AG10803 (cell line): Measurements from ENCODE around the gene PDXK.

Experiments
- DNase-seq: peaks from one replicate; pipeline ENCODE4 v3.0.0; 2010; ENCODE audit warnings: low read depth
- H3K4me3 ChIP-seq: 2 replicates; pipeline ENCODE4 v1.5.1; 2011; ENCODE audit warnings: mild to moderate bottlenecking, low read length, control low read depth
- TF ChIP-seq, protein P1 (sequence below): conservative IDR thresholded peaks from 2 replicates; pipeline ENCODE4 v1.5.1; 2011; ENCODE audit warnings: mild to moderate bottlenecking, low read length, control low read depth, inconsistent platforms

Gene PDXK

DNA sequence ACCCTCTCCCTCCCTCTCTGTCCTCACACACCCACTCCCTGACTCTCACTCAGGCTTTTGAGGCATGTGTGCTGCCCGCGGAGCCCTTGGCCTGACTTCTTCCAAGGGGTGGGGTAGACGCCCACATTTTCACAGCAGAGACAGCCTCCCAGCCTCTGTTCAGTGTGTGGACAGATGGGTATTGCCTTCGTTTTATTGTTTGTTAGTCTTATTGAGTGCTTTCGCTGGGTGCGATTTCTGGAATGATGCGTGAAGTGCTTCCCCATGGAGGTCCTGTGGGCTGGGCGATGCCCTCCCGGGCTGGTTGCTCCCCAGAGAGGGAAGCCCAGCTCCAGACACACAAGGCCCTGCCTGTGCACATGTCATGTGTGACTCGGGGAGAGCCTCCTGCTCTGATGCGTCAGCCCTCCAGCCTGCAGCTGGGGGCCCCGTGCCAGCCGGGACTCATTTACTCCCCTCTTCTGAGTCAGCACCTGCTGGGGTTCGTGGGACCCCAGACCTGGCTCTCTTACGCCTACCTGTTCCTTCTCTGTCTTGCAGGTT lies 14.7 kb downstream of the PDXK start:
- TF ChIP-seq, protein P1, sequence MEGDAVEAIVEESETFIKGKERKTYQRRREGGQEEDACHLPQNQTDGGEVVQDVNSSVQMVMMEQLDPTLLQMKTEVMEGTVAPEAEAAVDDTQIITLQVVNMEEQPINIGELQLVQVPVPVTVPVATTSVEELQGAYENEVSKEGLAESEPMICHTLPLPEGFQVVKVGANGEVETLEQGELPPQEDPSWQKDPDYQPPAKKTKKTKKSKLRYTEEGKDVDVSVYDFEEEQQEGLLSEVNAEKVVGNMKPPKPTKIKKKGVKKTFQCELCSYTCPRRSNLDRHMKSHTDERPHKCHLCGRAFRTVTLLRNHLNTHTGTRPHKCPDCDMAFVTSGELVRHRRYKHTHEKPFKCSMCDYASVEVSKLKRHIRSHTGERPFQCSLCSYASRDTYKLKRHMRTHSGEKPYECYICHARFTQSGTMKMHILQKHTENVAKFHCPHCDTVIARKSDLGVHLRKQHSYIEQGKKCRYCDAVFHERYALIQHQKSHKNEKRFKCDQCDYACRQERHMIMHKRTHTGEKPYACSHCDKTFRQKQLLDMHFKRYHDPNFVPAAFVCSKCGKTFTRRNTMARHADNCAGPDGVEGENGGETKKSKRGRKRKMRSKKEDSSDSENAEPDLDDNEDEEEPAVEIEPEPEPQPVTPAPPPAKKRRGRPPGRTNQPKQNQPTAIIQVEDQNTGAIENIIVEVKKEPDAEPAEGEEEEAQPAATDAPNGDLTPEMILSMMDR, result no peak
- DNase-seq, result peak; percentile 68
- H3K4me3 ChIP-seq, result no peak overlapping the region

DNA sequence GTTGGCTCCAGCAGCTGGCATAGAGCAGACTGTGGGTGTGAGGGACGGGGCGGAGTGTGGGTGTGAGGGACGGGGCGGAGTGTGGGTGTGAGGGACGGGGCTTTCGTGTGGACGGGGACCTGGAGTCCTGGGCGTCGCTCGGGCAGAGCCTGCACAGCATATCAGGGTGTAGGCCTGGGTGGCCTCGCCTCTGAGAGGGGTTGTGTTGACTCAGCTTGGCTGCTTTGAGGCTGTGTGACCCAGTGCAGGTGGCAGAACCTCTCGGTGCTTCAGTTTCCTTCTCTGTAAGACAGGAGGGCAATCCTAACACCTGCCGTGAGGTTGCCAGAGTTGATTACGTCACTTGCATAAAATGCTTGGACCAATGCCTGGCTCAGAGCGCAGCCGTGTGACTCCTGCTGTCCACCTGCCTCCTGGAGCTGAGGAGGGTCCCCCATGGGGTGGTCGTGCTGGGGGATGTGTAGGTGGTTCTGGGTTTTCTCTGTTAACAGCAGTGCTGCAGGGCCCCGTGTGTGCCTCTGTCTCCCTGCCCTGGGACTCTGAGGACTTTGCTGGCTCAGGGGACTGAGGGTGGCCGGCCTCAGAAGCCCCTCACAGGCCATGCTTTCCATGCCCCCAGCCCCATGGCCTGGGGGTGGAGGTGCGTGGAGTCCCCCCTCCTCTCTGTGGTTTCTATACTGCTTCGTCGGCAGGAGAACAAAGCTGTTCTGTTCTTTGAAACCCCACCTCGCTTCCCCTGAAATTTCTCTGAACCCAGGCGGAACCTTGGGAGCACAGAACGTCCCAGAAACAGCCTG lies 15.4 kb downstream of the PDXK start:
- no peak overlapping the region for H3K4me3 ChIP-seq
- TF ChIP-seq, protein P1, result no peak
- no peak for DNase-seq

DNA sequence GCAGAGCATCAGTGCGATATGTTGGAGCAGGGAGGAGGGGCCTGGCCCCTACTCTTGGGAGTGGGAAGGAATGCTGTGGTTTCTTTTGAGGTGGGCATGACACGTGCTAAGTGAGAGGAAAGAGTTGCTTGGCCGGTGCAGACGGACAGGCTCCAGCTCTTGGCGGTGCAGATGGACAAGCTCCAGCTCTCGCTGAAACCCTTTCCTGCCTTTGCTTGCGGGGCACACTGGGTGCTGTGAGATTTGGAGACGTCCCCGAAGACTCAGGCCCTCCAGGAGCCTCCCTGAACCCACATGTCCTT lies 15.9 kb downstream of the PDXK start:
- TF ChIP-seq, protein P1, result no peak
- H3K4me3 ChIP-seq, result no peak overlapping the region
- DNase-seq, result peak; percentile 29

DNA sequence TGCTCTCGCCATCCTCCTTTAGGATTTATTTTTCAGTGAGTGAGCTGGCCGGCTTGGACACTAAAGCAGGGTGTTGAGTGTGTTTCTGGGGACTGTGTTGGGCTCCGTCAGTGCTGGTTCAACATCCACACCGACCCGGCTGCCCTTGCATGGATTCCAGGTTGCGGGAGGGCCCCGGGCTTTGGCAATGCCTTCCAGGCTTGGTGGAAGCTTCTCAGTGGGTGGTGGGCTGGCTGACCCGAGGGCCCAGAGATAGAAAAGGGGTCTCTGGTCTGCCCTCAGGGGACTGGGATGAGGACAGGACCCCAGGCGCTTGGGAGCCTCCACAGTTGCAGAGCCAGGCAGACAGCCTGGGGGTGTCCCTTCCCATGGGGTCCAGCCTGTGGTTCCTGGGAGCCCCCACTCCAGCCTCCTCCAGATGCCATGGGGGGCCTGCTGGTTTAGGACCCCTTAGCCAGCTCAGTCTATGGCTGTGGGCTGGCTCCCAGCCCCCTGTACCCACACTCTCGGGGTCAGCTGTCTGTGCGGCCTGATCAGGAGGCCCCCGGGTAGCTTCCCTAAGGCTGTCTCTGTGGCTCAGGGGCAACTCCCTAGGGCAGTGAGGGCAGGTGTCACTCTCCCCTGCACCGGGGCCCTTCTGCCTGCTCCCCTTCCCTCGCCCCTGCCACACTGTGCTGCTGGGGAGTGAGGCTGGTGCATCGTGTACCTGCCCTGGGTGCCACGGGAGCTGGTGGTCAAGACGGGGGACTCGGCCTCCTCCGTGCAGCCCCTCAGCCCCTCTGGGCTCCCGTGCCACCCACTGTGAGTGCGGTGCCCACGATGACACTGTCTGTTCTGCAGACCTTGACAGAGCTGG lies 16.5 kb downstream of the PDXK start:
- TF ChIP-seq, protein P1, result no peak
- no peak overlapping the region for H3K4me3 ChIP-seq
- no peak for DNase-seq

DNA sequence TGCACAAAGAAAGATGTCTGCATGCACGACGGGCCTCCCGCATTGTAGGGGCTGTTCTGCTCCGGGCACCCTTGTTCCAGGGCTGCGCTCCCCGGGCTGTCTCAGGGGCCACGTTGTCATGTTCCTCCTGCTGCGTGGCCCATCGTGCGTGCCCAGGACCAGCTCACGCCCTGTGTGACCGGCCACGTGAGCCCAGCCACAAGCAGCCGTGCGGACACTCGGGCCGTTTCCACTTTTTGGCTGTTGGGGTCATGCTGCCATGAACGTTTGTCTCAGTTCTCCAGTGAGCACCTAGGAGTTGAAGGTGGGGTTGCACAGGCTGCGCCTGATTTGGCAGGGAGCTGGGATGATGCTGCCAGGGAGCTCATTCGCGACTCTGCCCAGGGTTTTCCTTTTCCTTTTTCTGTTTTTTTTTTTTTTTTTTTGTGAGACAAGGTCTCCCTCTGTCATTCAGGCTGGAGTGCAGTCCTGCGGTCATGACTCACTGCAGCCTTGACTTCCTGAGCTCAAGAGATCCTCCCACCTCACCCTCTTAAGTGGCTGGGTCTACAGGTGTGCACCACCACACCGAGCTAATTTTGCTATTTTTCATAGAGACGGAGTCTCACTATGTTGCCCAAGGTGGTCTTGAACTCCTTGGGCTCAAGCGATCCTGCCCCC lies 17.4 kb downstream of the PDXK start:
- DNase-seq, result no peak
- TF ChIP-seq, protein P1, result no peak
- H3K4me3 ChIP-seq, result no peak overlapping the region

DNA sequence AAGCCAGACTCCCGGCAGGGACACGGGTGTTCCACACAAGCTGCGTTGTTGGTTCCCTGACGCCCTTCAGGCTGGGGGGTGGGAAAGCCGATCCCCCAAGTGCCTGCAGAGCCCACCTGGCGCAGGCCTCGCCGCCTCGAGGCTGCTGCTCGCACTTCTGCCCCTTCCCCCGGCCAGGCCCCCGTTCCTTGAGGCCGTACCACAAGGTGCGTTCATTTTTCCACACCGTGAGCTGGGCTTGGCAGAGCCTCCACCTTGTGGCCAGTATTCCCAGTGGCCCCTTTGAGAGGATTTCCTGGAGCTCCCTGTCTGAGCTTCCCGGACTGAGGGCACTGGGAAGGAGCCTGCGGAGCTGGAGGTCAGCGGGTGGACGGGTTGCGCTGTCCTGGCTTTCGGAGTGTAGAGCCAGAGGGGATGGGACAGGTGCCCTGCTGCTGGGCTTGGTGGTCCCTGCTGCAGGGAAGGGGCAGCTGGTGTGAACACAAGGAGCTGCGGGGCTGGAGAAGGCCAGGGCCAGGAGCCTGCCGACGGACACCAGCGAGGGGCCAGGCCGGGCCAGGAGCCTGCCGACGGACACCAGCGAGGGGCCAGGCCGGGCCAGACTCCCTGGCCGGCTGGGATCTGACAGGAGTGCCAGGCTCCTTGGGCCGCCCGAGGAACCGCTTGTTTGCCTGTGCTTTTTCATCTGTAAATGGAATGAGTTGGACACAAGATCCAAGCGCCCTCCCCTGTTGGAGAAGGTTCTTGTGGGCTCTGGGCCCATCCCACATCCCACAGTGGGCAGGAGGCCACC lies 18.4 kb downstream of the PDXK start:
- TF ChIP-seq, protein P1, result no peak
- no peak for DNase-seq
- H3K4me3 ChIP-seq, result no peak overlapping the region
